22Rv1 (cell line): ENCODE data around the gene LDB3.

Experiments used
- CTCF ChIP-seq: fragments of 450-650 bp; IDR thresholded peaks from 2 replicates; pipeline ENCODE4 v1.5.1; 2017; ENCODE audit warnings: mild to moderate bottlenecking
- ZFX ChIP-seq: fragments of 450-650 bp; IDR thresholded peaks from 2 replicates; pipeline ENCODE4 v1.6.1; 2017; ENCODE audit warnings: antibody characterized with exemption, borderline replicate concordance

GRCh38 chr10:86707505-86707904 is 39.2 kb downstream of the LDB3 start:
- TF ChIP-seq CTCF (no peak), ZFX (no peak)
